Measurements from ENCODE around the gene MOSPD3.

DNA sequence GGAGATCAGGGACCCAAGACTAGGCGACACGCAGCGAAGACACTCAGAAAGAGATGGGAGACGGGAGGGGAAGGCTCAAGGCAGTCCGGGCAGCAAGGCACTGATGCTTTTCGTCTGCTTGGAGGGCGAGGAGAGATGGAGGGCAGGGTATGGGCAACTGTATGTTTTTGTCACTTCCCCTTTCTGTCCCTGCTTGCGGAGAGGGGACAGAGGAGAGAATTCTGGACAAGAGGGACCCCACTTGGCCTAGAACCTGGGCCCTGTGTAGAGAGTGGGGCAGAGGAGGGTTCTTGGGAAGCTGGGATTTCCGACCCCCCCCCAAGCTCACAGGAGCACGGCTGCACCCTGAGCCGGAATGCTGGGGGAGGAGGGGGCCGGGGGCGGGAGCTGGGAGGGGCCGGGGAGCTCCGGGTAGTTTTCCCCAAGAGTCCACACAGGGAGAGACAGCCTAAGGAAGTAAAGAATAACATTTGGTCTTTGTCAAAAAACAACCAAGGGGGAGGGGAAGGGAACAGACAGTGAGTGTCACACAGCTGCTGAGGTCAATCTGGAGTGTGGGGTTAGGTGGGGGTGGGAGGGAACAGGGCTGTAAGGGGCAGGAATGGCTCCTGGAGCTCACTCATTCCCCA is 28.2 kb upstream of the MOSPD3 start:
- no peak for TF ChIP-seq REST (IDR thresholded peaks at IDR 0.05; ENCODE audit: insufficient read depth in 1 of 2, low read depth in 2 of 2, low read length in 2 of 2)
- TF ChIP-seq POLR2AphosphoS5 (IDR thresholded peaks at IDR 0.05; ENCODE audit: low read depth, low read length), result no peak
- TF ChIP-seq FOXP2 (optimal IDR thresholded peaks at IDR 0.05; ENCODE audit: borderline replicate concordance, extremely low read depth, extremely low read length, insufficient read depth), result no peak
- TF ChIP-seq TAF1 (IDR thresholded peaks at IDR 0.05; ENCODE audit: borderline replicate concordance, insufficient read depth, low read length), result no peak
- no peak for TF ChIP-seq SIN3A (IDR thresholded peaks at IDR 0.05; ENCODE audit: borderline replicate concordance, insufficient read depth, low read length)

All from PFSK-1 (cell line).